Esophagus squamous epithelium (tissue), 4 donors: ENCODE measurements around the gene TOR1A.

Experiments
- CTCF ChIP-seq, 6 experiments: fragments of 450-650 bp in 4 of 6; fragments of 200-600 bp in 2 of 6; sonication (generic) in 2 of 6; IDR thresholded peaks; one replicate each; pipeline ENCODE4 v1.5.1; 2016 to 2019; ENCODE audit warnings: antibody characterized with exemption in 6 of 6, mild to moderate bottlenecking in 4 of 6, moderate library complexity in 4 of 6
- POLR2A ChIP-seq, 4 donors: fragments of 450-650 bp; IDR thresholded peaks; one replicate each; pipeline ENCODE4 v1.6.1; 2017; ENCODE audit warnings: antibody characterized with exemption in 4 of 4, mild to moderate bottlenecking in 4 of 4, moderate library complexity in 3 of 4

DNA sequence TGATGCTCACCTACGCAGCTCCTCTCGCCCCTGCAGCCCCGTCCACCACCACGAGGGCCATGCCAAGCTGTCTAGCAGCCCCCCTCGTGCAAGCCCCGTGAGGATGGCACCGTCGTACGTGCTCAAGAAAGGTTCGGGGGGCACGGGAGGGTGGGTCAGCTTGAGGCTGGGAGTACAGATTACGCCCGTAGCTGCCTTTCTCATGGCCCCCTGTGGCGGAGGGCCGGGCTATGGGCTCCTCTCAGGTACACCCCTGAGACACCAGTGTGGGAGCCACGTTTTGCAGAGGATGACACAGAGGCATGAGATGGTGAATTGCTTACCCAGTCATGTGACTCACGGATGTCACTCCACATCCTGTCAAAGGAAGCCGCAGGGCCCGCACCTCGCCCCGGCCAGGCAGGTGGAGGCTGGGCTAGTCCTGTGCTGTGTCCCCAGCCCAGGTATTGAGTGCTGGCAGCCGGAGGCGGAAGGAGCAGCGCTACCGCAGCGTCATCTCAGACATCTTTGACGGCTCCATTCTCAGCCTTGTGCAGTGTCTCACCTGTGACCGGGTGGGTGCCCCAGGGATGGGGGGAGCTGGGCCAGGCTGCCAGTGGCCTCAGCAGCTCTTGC, 45.0 kb upstream of the TOR1A start:
- TF ChIP-seq CTCF (IDR thresholded peaks at IDR 0.05) (no peak), POLR2A (IDR thresholded peaks at IDR 0.05) (peak in 1 of 4 donors; percentile 13)
